NT2/D1 (cell line): ENCODE data around the gene EEFSEC.

Experiments used
- YY1 ChIP-seq: IDR thresholded peaks from 2 replicates; pipeline ENCODE4 v1.6.1; 2011; ENCODE audit not compliant: insufficient read length, insufficient read depth
- ZNF274 ChIP-seq: IDR thresholded peaks from 2 replicates; pipeline ENCODE4 v1.6.1; 2011; ENCODE audit warnings: mild to moderate bottlenecking, low read depth, low read length

DNA sequence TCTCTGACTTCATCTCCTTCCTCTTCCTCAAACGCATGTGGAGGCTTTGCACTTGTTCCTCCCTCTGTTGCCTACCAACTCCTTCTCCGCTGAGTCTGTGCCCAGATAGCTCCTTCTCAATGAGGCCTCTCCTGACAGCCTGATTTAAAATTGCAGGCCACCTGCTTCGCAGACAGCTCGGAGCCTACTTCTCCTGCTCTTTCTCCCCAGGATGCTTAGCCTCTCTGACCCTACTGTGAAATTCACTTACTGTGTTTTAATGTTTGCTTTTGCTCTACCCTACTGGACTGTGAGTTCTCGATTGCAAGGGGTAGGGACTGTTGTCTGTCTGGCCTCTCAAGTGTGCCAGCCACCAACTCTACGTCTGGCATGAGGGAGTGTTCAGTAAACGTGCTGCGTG lies 83.4 kb downstream of the EEFSEC start:
- TF ChIP-seq ZNF274 (no peak), YY1 (no peak)
